HepG2 (cell line): Measurements from ENCODE around the gene TCFL5. TPM values are rescaled to one million over a fixed set of nuclear protein-coding genes. Genes with fewer than 3 reads are reported as not detected.

Experiments
- AGO1 ChIP-seq: fragments of 200-400 bp; formaldehyde crosslinking; IDR thresholded peaks from 2 replicates; pipeline ENCODE4 v1.6.1; 2017; ENCODE audit warnings: mild to moderate bottlenecking, low read depth, low read length, moderate library complexity; ENCODE audit not compliant: poor library complexity, severe bottlenecking
- AHR ChIP-seq: IDR thresholded peaks from 2 replicates; pipeline ENCODE4 v1.6.1; 2018; ENCODE audit warnings: missing genetic modification reagents, missing compliant biosample characterization
- AKNA ChIP-seq: sonication (generic); formaldehyde crosslinking; IDR thresholded peaks from 2 replicates; pipeline ENCODE4 v1.4.0; 2020; ENCODE audit warnings: missing genetic modification reagents, borderline replicate concordance
- CCAR2 ChIP-seq: fragments of 200-400 bp; formaldehyde crosslinking; optimal IDR thresholded peaks from 2 replicates; pipeline ENCODE3; 2018; ENCODE audit warnings: low read depth, mild to moderate bottlenecking, low read length, moderate library complexity
- CEBPG ChIP-seq: IDR thresholded peaks from 2 replicates; pipeline ENCODE4 v1.6.1; 2016
- MXD3 ChIP-seq: IDR thresholded peaks from 2 replicates; pipeline ENCODE4 v1.6.1; 2016; ENCODE audit warnings: mild to moderate bottlenecking, missing biosample characterization, missing genetic modification reagents
- NCOA5 ChIP-seq: sonication (generic); formaldehyde crosslinking; IDR thresholded peaks from 2 replicates; pipeline ENCODE4 v1.4.0; 2020; ENCODE audit warnings: missing genetic modification reagents
- NRL ChIP-seq: sonication (generic); formaldehyde crosslinking; IDR thresholded peaks from 2 replicates; pipeline ENCODE4 v1.5.0; 2020; ENCODE audit warnings: missing genetic modification reagents, mild to moderate bottlenecking, moderate library complexity, borderline replicate concordance
- TOPORS ChIP-seq: sonication (generic); formaldehyde crosslinking; IDR thresholded peaks from 2 replicates; pipeline ENCODE4 v1.8.0; 2023; ENCODE audit warnings: mild to moderate bottlenecking, missing genetic modification reagents
- ZBTB40 ChIP-seq, 2 experiments: fragments of 450-650 bp in 1 of 2; sonication (generic) in 1 of 2; formaldehyde crosslinking in 1 of 2; IDR thresholded peaks; 2 replicates each; pipeline versions ENCODE4 v1.6.1 to v1.8.0; 2016 to 2022; ENCODE audit warnings: antibody characterized with exemption in 1 of 2, mild to moderate bottlenecking in 1 of 2, missing genetic modification reagents in 1 of 2
- ZFX ChIP-seq: sonication (generic); formaldehyde crosslinking; IDR thresholded peaks from 2 replicates; pipeline ENCODE4 v1.4.0; 2020; ENCODE audit warnings: mild to moderate bottlenecking, low read depth, missing genetic modification reagents, moderate library complexity
- ZNF317 ChIP-seq: sonication (generic); formaldehyde crosslinking; IDR thresholded peaks from 2 replicates; pipeline ENCODE4 v1.5.0; 2020; ENCODE audit warnings: mild to moderate bottlenecking, missing genetic modification reagents
- ZNF564 ChIP-seq: sonication (generic); formaldehyde crosslinking; IDR thresholded peaks from 2 replicates; pipeline ENCODE4 v1.8.1; 2023; ENCODE audit warnings: mild to moderate bottlenecking, missing genetic modification reagents
- ZNF792 ChIP-seq: IDR thresholded peaks from 2 replicates; pipeline ENCODE4 v1.6.1; 2016
- ZSCAN12 ChIP-seq: sonication (generic); formaldehyde crosslinking; IDR thresholded peaks from 2 replicates; pipeline ENCODE4 v1.9.0; 2021; ENCODE audit warnings: mild to moderate bottlenecking, missing genetic modification reagents
- polyA plus RNA-seq, 8 experiments: library from polyadenylated mRNA; depleted of rRNA in 3 of 8; stranded (reverse) in 7 of 8; unstranded in 1 of 8; fragments of >200 nt; fragmentation: Illumina TruSeq in 4 of 8; extraction: Trizol in 4 of 8; gene quantifications; 2 replicates each; pipeline versions ENCODE4 v1.2.1 to v1.2.3, GENCODE V29; 2011 to 2016; ENCODE audit warnings: low read depth in 4 of 8, missing spikeins in 1 of 8, mixed read lengths in 1 of 8; ENCODE audit not compliant: insufficient read depth in 1 of 8
- total RNA-seq, 5 experiments: library from RNA; depleted of rRNA; stranded (reverse); fragments of >200 nt; fragmentation: Illumina TruSeq; extraction: Trizol; gene quantifications; 2 replicates each; pipeline ENCODE4 v1.2.3, GENCODE V29; 2016; ENCODE audit warnings: low read depth in 1 of 5

TCFL5 gene
- total and polyA plus RNA-seq, 2 of the 13 experiments (the other 11 are each of a cell fraction or from before 2014, with no cell fraction given), result 14.8 to 20.0 TPM

- TF ChIP-seq AKNA (CRISPR knock-in tag) (no peak), NRL (CRISPR knock-in tag) (no peak), ZNF317 (CRISPR knock-in tag) (0 out of 2 replicates have a peak, but pooled peaks have one; percentile 26), ZFX (peak; percentile 54), AHR (no peak), ZSCAN12 (CRISPR knock-in tag) (no peak), AGO1 (no peak), CEBPG (CRISPR knock-in tag) (peak; percentile 71), ZNF792 (CRISPR knock-in tag) (no peak), CCAR2 (no peak), NCOA5 (CRISPR knock-in tag) (no peak), TOPORS (no peak), ZBTB40 (IDR thresholded peaks at IDR 0.05) (no peak), ZBTB40 (CRISPR knock-in tag; IDR thresholded peaks at IDR 0.05) (0 out of 2 replicates have a peak, but pooled peaks have one; percentile 22), ZNF564 (CRISPR knock-in tag) (no peak), MXD3 (CRISPR knock-in tag) (peak; percentile 38; the same call in 1 of the 2 replicates)
These were observed 10.7 kb upstream of the TCFL5 start (continued) for GRCh38 chr20:62872184-62872847.
